A673 (cell line): ENCODE data around the gene SCG3. TPM values are rescaled to one million over a fixed set of nuclear protein-coding genes. Genes with fewer than 3 reads are reported as not detected.

ENCODE experiments used
- BruUV-seq: library from RNA; stranded (reverse); fragments of 400-500 nt; replicated peaks from 2 replicates; lab custom pipeline; 2021; lab: Mats Ljungman, UMichigan
- CTCF ChIA-PET: fragments of 300-600 bp; sonication (Branson Sonifier 250); formaldehyde crosslinking; loops from one replicate; lab custom pipeline; 2022; ENCODE audit warnings: antibody characterized with exemption; lab: Charles Lee
- POLR2A ChIA-PET: fragments of 300-600 bp; sonication (Branson Sonifier 250); formaldehyde crosslinking; loops from one replicate; lab custom pipeline; 2022; ENCODE audit warnings: antibody characterized with exemption; ENCODE audit not compliant: low non-redundant PET; lab: Charles Lee
- DNase-seq: peaks from one replicate; pipeline ENCODE4 v3.0.0-alpha.2; 2015; ENCODE audit warnings: low spot score
- H3K27ac ChIP-seq: fragments of 200-600 bp; sonication (generic); 2 replicates; pipeline ENCODE4 v1.5.1; 2016; ENCODE audit warnings: mixed run types, low read depth, mild to moderate bottlenecking, mixed read lengths, antibody characterized with exemption, low read length; ENCODE audit not compliant: poor library complexity, severe bottlenecking
- H3K27me3 ChIP-seq: fragments of 200-600 bp; sonication (generic); replicated peaks from 2 replicates; pipeline ENCODE4 v1.6.1; 2017; ENCODE audit warnings: mixed run types, low read depth, mild to moderate bottlenecking, mixed read lengths, antibody characterized with exemption, low read length; ENCODE audit not compliant: insufficient read depth, poor library complexity
- H3K36me3 ChIP-seq: fragments of 200-600 bp; sonication (generic); 2 replicates; pipeline ENCODE4 v1.6.1; 2016; ENCODE audit warnings: mixed run types, mild to moderate bottlenecking, mixed read lengths, antibody characterized with exemption, low read length; ENCODE audit not compliant: insufficient read depth, poor library complexity, severe bottlenecking
- H3K4me1 ChIP-seq: fragments of 200-600 bp; sonication (generic); 2 replicates; pipeline ENCODE4 v1.6.1; 2017; ENCODE audit warnings: mixed run types, mild to moderate bottlenecking, mixed read lengths, antibody characterized with exemption, low read length; ENCODE audit not compliant: insufficient read depth, poor library complexity, severe bottlenecking
- H3K4me3 ChIP-seq: fragments of 200-600 bp; sonication (generic); 2 replicates; pipeline ENCODE4 v1.5.1; 2016; ENCODE audit warnings: low read depth, mixed run types, mild to moderate bottlenecking, mixed read lengths, low read length; ENCODE audit not compliant: poor library complexity, severe bottlenecking
- H3K9me3 ChIP-seq: fragments of 200-600 bp; sonication (generic); 2 replicates; pipeline ENCODE4 v1.6.1; 2016; ENCODE audit warnings: mixed run types, low read depth, mild to moderate bottlenecking, mixed read lengths, antibody characterized with exemption, low read length; ENCODE audit not compliant: poor library complexity, severe bottlenecking
- EZH2 ChIP-seq: fragments of 200-600 bp; sonication (generic); IDR thresholded peaks from 2 replicates; pipeline ENCODE4 v1.6.1; 2017; ENCODE audit warnings: borderline replicate concordance, low read depth, mild to moderate bottlenecking, mixed read lengths, antibody characterized with exemption, low read length; ENCODE audit not compliant: poor library complexity, severe bottlenecking
- intact Hi-C: fragments of 100-400 bp; cut with micrococcal nuclease; formaldehyde crosslinking; loops from one replicate; pipeline ENCODE4 v1.10.0; 2022; ENCODE audit not compliant: unreplicated experiment
- total RNA-seq: library from RNA; stranded (reverse); gene quantifications from 2 replicates; pipeline ENCODE4 v1.2.3, GENCODE V29; 2021
- TF ChIP-seq, protein P1 (sequence below): fragments of 300-800, 200-600 bp; sonication (generic); conservative IDR thresholded peaks from 2 replicates; pipeline ENCODE4 v1.5.1; 2017; ENCODE audit warnings: low read depth, mild to moderate bottlenecking, antibody characterized with exemption, low read length, moderate library complexity, mixed read lengths

SCG3 gene
- total RNA-seq, 1 experiment from 2014 or later, result 0.21 TPM

- ChIA-PET CTCF (no interaction called here), POLR2A (no interaction called here)
- DNase-seq, result no peak
- H3K36me3 ChIP-seq, result no peaks in the 10 kb centered on the region
- no TSS peak for BruUV-seq
- no peak for TF ChIP-seq EZH2
- TF ChIP-seq, protein P1, sequence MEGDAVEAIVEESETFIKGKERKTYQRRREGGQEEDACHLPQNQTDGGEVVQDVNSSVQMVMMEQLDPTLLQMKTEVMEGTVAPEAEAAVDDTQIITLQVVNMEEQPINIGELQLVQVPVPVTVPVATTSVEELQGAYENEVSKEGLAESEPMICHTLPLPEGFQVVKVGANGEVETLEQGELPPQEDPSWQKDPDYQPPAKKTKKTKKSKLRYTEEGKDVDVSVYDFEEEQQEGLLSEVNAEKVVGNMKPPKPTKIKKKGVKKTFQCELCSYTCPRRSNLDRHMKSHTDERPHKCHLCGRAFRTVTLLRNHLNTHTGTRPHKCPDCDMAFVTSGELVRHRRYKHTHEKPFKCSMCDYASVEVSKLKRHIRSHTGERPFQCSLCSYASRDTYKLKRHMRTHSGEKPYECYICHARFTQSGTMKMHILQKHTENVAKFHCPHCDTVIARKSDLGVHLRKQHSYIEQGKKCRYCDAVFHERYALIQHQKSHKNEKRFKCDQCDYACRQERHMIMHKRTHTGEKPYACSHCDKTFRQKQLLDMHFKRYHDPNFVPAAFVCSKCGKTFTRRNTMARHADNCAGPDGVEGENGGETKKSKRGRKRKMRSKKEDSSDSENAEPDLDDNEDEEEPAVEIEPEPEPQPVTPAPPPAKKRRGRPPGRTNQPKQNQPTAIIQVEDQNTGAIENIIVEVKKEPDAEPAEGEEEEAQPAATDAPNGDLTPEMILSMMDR, result 0 out of 2 replicates have a peak, but pooled peaks have one; percentile 16
- H3K4me1 ChIP-seq, result no peaks in the 10 kb centered on the region
- intact Hi-C loops, result no loop called here
- H3K27ac ChIP-seq, result no peak overlapping the region
- no peak overlapping the region for H3K4me3 ChIP-seq
- no peaks in the 10 kb centered on the region for H3K27me3 ChIP-seq
- no peaks in the 10 kb centered on the region for H3K9me3 ChIP-seq
Measured at GRCh38 chr15:51727141-51727897, 46.0 kb downstream of the SCG3 start.

DNA sequence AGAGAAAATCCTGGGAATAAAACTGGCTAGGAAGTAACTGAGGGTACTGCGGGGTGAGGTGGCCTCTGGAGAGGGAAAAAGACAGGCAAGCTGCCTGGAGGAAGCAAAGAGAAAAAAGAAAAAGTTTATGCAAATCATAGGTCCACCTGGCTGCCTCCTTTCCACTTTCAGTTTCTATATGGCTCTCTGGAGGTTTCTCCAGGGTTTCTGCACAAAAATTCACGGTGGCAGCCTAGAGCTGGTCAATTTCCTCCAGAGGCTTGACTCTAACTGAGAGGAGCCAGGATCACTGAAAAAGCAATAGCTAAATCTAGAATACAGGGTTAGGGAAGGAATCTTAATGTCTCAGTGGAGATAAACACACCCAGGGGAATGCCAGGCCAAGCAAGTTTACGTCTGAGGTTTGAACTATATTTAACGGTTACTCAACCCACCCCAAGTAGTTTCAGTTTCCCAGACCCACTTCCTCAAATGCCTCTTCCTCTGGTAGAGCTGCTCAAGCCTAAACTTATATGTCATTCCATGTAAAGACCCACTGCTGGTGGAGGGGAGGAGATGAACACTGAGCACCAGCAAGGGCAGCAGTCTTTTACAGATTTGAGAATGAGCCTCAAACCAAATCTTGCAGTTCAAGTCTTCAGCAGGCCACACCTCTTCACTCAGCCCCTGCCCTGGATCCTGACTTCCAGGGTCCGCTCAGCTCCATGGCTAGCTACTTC lies 50.4 kb downstream of the SCG3 start:
- intact Hi-C loops, result no loop called here
- H3K27ac ChIP-seq, result no peak overlapping the region
- no peak for DNase-seq
- no peaks in the 10 kb centered on the region for H3K4me1 ChIP-seq
- no TSS peak for BruUV-seq
- POLR2A ChIA-PET, result no interaction called here
- CTCF ChIA-PET, result no interaction called here
- H3K9me3 ChIP-seq, result no peaks in the 10 kb centered on the region
- H3K4me3 ChIP-seq, result no peak overlapping the region
- H3K36me3 ChIP-seq, result no peaks in the 10 kb centered on the region
- TF ChIP-seq, protein P1, result no peak
- H3K27me3 ChIP-seq, result no peaks in the 10 kb centered on the region

- Histone ChIP-seq H3K9me3 (no peaks in the 10 kb centered on the region), H3K36me3 (no peaks in the 10 kb centered on the region), H3K4me1 (no peaks in the 10 kb centered on the region), H3K27me3 (no peaks in the 10 kb centered on the region), H3K4me3 (no peak overlapping the region), H3K27ac (no peak overlapping the region)
- TF ChIP-seq EZH2, result no peak
- TF ChIP-seq, protein P1, result no peak
- ChIA-PET CTCF (no interaction called here), POLR2A (interaction anchor here (0.6 kb wide), 1 partner anchor 89 kb away, joined by 4 read pairs; no protein-coding TSS in a partner anchor)
- intact Hi-C loops, result no loop called here
- no peak for DNase-seq
- BruUV-seq, result no TSS peak
Measured at GRCh38 chr15:51732646-51733045, 51.3 kb downstream of the SCG3 start.
